Keratinocyte (primary cell): ENCODE measurements around the gene ERBB4. TPM values are rescaled to one million over a fixed set of nuclear protein-coding genes. Genes with fewer than 3 reads are reported as not detected.

ENCODE experiments used
- DNase-seq: peaks from one replicate; pipeline ENCODE4 v3.0.0-alpha.2; 2011; ENCODE audit warnings: low read depth, missing footprints, low spot score
- FAIRE-seq: peaks from 2 replicates; lab custom pipeline; 2011; peaks lifted over from hg19 to GRCh38; lab: Jason Lieb, UNC
- H2AFZ ChIP-seq: 2 replicates; pipeline ENCODE4 v1.6.0; 2012; ENCODE audit warnings: low read length, control low read depth, inconsistent platforms; ENCODE audit not compliant: control insufficient read depth
- H3K27ac ChIP-seq: 2 replicates; pipeline ENCODE4 v1.5.1; 2011; ENCODE audit warnings: low read length; ENCODE audit not compliant: control insufficient read depth, insufficient read depth
- H3K27me3 ChIP-seq: 3 replicates; pipeline ENCODE4 v1.6.0; 2011; ENCODE audit warnings: low read length; ENCODE audit not compliant: control insufficient read depth, insufficient read depth; ENCODE audit errors: extremely low read depth
- H3K36me3 ChIP-seq, 2 experiments: 2 replicates in 1 of 2; 3 replicates in 1 of 2; pipeline ENCODE4 v1.5.1; 2011; ENCODE audit warnings: low read length in 2 of 2, mild to moderate bottlenecking in 1 of 2; ENCODE audit not compliant: control insufficient read depth in 2 of 2, insufficient read depth in 2 of 2; ENCODE audit errors: extremely low read depth in 1 of 2
- H3K4me1 ChIP-seq: 3 replicates; pipeline ENCODE4 v1.5.1; 2011; ENCODE audit warnings: low read length; ENCODE audit not compliant: control insufficient read depth, insufficient read depth; ENCODE audit errors: extremely low read depth
- H3K4me2 ChIP-seq: 3 replicates; pipeline ENCODE4 v1.6.0; 2011; ENCODE audit warnings: low read depth, low read length; ENCODE audit not compliant: control insufficient read depth, insufficient read depth; ENCODE audit errors: extremely low read depth
- H3K4me3 ChIP-seq, 3 experiments: fragments of 200-600 bp in 1 of 3; sonication (generic) in 1 of 3; 2 replicates in 2 of 3; 3 replicates in 1 of 3; pipeline ENCODE4 v1.5.1; 2011 to 2016; ENCODE audit warnings: low read length in 3 of 3, mild to moderate bottlenecking in 3 of 3, control low read depth in 2 of 3, inconsistent platforms in 1 of 3, low read depth in 1 of 3, mixed read lengths in 1 of 3, mixed run types in 1 of 3, moderate library complexity in 1 of 3; ENCODE audit not compliant: control insufficient read depth in 2 of 3, insufficient read depth in 2 of 3; ENCODE audit errors: extremely low read depth in 1 of 3
- H3K79me2 ChIP-seq: 2 replicates; pipeline ENCODE4 v1.6.0; 2012; ENCODE audit warnings: low read length; ENCODE audit not compliant: control insufficient read depth, insufficient read depth
- H3K9ac ChIP-seq: 3 replicates; pipeline ENCODE4 v1.6.0; 2011; ENCODE audit warnings: low read length; ENCODE audit not compliant: control insufficient read depth, insufficient read depth; ENCODE audit errors: extremely low read depth
- H3K9me1 ChIP-seq: 3 replicates; pipeline ENCODE4 v1.6.0; 2011; ENCODE audit warnings: low read length; ENCODE audit not compliant: control insufficient read depth, insufficient read depth; ENCODE audit errors: extremely low read depth
- H3K9me3 ChIP-seq: 2 replicates; pipeline ENCODE4 v1.5.1; 2012; ENCODE audit warnings: low read depth, low read length; ENCODE audit not compliant: control insufficient read depth
- H4K20me1 ChIP-seq: 3 replicates; pipeline ENCODE4 v1.6.0; 2011; ENCODE audit warnings: low read length; ENCODE audit not compliant: control insufficient read depth, insufficient read depth; ENCODE audit errors: extremely low read depth
- EZH2 ChIP-seq: IDR thresholded peaks from one replicate; pipeline ENCODE4 v1.6.1; 2012; ENCODE audit warnings: inconsistent platforms, mild to moderate bottlenecking, low read length, moderate library complexity
- dilution Hi-C: fragments of 300-500 bp; cut with MboI; formaldehyde crosslinking; loops from one replicate; pipeline ENCODE4 v1.7.0; 2020; ENCODE audit warnings: low sequenced_read_pairs; ENCODE audit not compliant: extremely low pct_ligation_motif_present
- polyA plus RNA-seq, 5 experiments: library from polyadenylated mRNA; depleted of rRNA in 3 of 5; stranded (reverse) in 3 of 5; stranded (forward) in 1 of 5; unstranded in 1 of 5; fragments of >200 nt; gene quantifications; 1 replicate in 1 of 5; 2 replicates in 3 of 5; 3 replicates in 1 of 5; pipeline versions ENCODE4 v1.2.1 to v1.2.3, GENCODE V29; 2011 to 2012; ENCODE audit warnings: missing spikeins in 2 of 5, low read depth in 1 of 5, low replicate concordance in 1 of 5
- TF ChIP-seq, protein P1 (sequence below), 3 experiments: IDR thresholded peaks in 1 of 3; conservative IDR thresholded peaks in 1 of 3; optimal IDR thresholded peaks in 1 of 3; 2 replicates in 2 of 3; 3 replicates in 1 of 3; pipeline versions ENCODE3 to v1.5.1; 2011; ENCODE audit warnings: low read length in 3 of 3, mild to moderate bottlenecking in 3 of 3, moderate library complexity in 2 of 3, control low read depth in 1 of 3, inconsistent platforms in 1 of 3; ENCODE audit not compliant: insufficient read depth in 2 of 3; ENCODE audit errors: extremely low read depth in 1 of 3

The ERBB4 gene
- polyA plus RNA-seq, 1 donor (not counting 4 experiments of a cell fraction or from before 2014, with no cell fraction given): 0.01 TPM

DNA sequence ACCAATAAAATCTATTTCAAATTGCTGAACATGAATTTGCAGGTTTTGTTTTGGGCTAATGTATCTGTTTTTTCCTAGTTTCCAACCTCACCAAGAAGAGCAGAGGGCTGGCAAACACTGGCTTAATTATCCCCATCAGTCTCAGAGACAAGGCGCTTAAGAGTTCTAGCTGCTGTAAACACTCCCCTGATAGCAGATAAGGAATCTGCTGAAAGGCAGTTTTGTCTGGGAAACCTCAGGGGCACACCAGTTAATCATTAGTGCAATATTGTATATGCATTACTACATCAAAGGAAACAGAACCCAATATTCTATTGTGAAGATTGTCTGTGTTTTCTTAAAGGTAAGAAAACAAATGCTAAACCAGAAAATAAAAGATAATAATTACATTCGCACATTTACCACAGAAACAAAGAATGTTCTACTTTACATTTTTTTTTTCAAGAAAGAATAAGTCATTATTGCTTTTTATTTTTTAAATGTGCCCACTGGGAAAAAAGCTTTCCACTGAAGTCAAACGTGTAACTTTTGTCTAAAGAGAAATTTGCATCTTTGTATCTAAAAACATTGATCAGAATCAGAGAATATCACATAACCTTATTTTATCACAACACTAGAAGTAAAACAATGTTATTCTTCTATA lies 179.1 kb downstream of the ERBB4 start:
- no peaks in the 10 kb centered on the region for H3K79me2 ChIP-seq
- TF ChIP-seq EZH2: no peak
- TF ChIP-seq, protein P1, sequence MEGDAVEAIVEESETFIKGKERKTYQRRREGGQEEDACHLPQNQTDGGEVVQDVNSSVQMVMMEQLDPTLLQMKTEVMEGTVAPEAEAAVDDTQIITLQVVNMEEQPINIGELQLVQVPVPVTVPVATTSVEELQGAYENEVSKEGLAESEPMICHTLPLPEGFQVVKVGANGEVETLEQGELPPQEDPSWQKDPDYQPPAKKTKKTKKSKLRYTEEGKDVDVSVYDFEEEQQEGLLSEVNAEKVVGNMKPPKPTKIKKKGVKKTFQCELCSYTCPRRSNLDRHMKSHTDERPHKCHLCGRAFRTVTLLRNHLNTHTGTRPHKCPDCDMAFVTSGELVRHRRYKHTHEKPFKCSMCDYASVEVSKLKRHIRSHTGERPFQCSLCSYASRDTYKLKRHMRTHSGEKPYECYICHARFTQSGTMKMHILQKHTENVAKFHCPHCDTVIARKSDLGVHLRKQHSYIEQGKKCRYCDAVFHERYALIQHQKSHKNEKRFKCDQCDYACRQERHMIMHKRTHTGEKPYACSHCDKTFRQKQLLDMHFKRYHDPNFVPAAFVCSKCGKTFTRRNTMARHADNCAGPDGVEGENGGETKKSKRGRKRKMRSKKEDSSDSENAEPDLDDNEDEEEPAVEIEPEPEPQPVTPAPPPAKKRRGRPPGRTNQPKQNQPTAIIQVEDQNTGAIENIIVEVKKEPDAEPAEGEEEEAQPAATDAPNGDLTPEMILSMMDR (optimal IDR thresholded peaks at IDR 0.05 in 1 of 3, IDR thresholded peaks at IDR 0.05 in 1 of 3, conservative IDR thresholded peaks at IDR 0.05 in 1 of 3; ENCODE audit: extremely low read depth in 1 of 3, insufficient read depth in 2 of 3, low read length in 3 of 3): no peak
- H3K27me3 ChIP-seq: no peaks in the 10 kb centered on the region
- no peak overlapping the region for H3K4me2 ChIP-seq
- DNase-seq: no peak
- no peak overlapping the region for H3K9ac ChIP-seq
- no peaks in the 10 kb centered on the region for H3K4me1 ChIP-seq
- no peaks in the 10 kb centered on the region for H4K20me1 ChIP-seq
- H3K27ac ChIP-seq: no peak overlapping the region
- H3K4me3 ChIP-seq: no peak overlapping the region
- H3K9me3 ChIP-seq: no peaks in the 10 kb centered on the region
- FAIRE-seq: no peak
- H2AFZ ChIP-seq: no peak overlapping the region
- dilution Hi-C loops: no loop called here
- H3K9me1 ChIP-seq: no peaks in the 10 kb centered on the region
- no peaks in the 10 kb centered on the region for H3K36me3 ChIP-seq

DNA sequence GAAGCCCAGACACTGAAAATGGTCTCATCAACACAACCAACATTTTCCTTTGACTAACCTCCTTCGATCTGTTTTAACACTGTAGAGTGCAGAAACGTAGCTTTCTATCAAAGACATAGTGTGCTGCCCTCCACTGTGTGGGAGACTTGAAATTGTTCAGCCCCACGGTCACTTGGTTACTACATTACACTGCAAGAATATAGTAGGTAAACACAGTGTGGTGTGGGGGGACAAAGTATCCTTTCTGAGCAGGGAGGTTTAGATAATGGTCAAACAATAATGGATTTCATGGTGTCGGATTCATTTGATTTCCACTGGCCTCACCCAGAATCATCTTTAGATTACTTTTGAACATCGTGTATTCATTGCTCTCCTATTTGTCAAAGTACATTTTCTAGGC lies 181.0 kb downstream of the ERBB4 start:
- FAIRE-seq: no peak
- TF ChIP-seq, protein P1 (optimal IDR thresholded peaks at IDR 0.05 in 1 of 3, IDR thresholded peaks at IDR 0.05 in 1 of 3, conservative IDR thresholded peaks at IDR 0.05 in 1 of 3; ENCODE audit: extremely low read depth in 1 of 3, insufficient read depth in 2 of 3, low read length in 3 of 3): no peak
- dilution Hi-C loops: no loop called here
- no peak for DNase-seq
- no peaks in the 10 kb centered on the region for H3K79me2 ChIP-seq
- H3K9ac ChIP-seq: no peak overlapping the region
- no peaks in the 10 kb centered on the region for H3K4me1 ChIP-seq
- no peak overlapping the region for H3K27ac ChIP-seq
- no peaks in the 10 kb centered on the region for H3K9me3 ChIP-seq
- H3K4me3 ChIP-seq: no peak overlapping the region
- H3K27me3 ChIP-seq: no peaks in the 10 kb centered on the region
- H3K36me3 ChIP-seq: no peaks in the 10 kb centered on the region
- peak overlapping the region; percentile 6 for H2AFZ ChIP-seq
- H3K4me2 ChIP-seq: no peak overlapping the region
- no peaks in the 10 kb centered on the region for H3K9me1 ChIP-seq
- H4K20me1 ChIP-seq: no peaks in the 10 kb centered on the region
